SK-N-SH (cell line): ENCODE measurements around the gene AGPAT3.

Experiments used
- CTCF ChIP-seq: fragments of 200-600 bp; sonication (generic); IDR thresholded peaks from 2 replicates; pipeline ENCODE4 v1.6.1; 2017; ENCODE audit warnings: antibody characterized with exemption, mild to moderate bottlenecking, moderate library complexity
- EP300 ChIP-seq, 2 experiments: IDR thresholded peaks; 2 replicates each; pipeline versions ENCODE4 v1.4.0 to v1.6.1; 2012; ENCODE audit warnings: borderline replicate concordance in 1 of 2, low read depth in 1 of 2, low read length in 1 of 2
- JUND ChIP-seq: IDR thresholded peaks from 2 replicates; pipeline ENCODE4 v1.4.0; 2012
- MEF2A ChIP-seq: IDR thresholded peaks from 2 replicates; pipeline ENCODE4 v1.4.0; 2012; ENCODE audit warnings: low read depth, borderline replicate concordance
- MXI1 ChIP-seq: IDR thresholded peaks from 2 replicates; pipeline ENCODE4 v1.6.1; 2012; ENCODE audit warnings: mild to moderate bottlenecking, low read depth, low read length, improper control_type of control experiment
- PBX3 ChIP-seq: IDR thresholded peaks from 2 replicates; pipeline ENCODE4; 2012
- TAF1 ChIP-seq: IDR thresholded peaks from 2 replicates; pipeline ENCODE4 v1.6.1; 2012; ENCODE audit warnings: low read depth, mild to moderate bottlenecking, low read length, moderate library complexity, borderline replicate concordance
- TEAD4 ChIP-seq: IDR thresholded peaks from 2 replicates; pipeline ENCODE4 v1.4.0; 2012; ENCODE audit warnings: mild to moderate bottlenecking, borderline replicate concordance; ENCODE audit not compliant: insufficient read depth

- no peak for TF ChIP-seq CTCF
- no peak for TF ChIP-seq MXI1
- TF ChIP-seq MEF2A = no peak
- TF ChIP-seq TEAD4 = no peak
- TF ChIP-seq EP300 (IDR thresholded peaks at IDR 0.05; ENCODE audit: borderline replicate concordance in 1 of 2, low read depth in 1 of 2, low read length in 1 of 2) = no peak
- no peak for TF ChIP-seq JUND
- TF ChIP-seq TAF1 = no peak
- no peak for TF ChIP-seq PBX3
These were observed 30.0 kb upstream of the AGPAT3 start for GRCh38 chr21:43835050-43835449.
